DND-41 (cell line): ENCODE data around the gene USP46.

Source experiments
- ATAC-seq: fragments of 200-7000 bp; cut with Tn5 transposase; 3 replicates; pipeline ENCODE4 v1.9.1; 2021; ENCODE audit warnings: low read depth; ENCODE audit not compliant: insufficient read depth
- DNase-seq: peaks from one replicate; pipeline ENCODE4 v3.0.0-alpha.2; 2020
- H2AFZ ChIP-seq: 2 replicates; pipeline ENCODE4 v1.6.0; 2012; ENCODE audit warnings: low read depth, low read length
- H3K27ac ChIP-seq: 2 replicates; pipeline ENCODE4 v1.5.1; 2012; ENCODE audit warnings: low read length, inconsistent platforms
- H3K27me3 ChIP-seq: fragments of 200-600 bp; sonication (generic); 2 replicates; pipeline ENCODE4 v1.6.0; 2012; ENCODE audit warnings: low read length, mild to moderate bottlenecking, inconsistent platforms; ENCODE audit not compliant: insufficient read depth, poor library complexity
- H3K36me3 ChIP-seq: 2 replicates; pipeline ENCODE4 v1.5.1; 2012; ENCODE audit warnings: low read length, inconsistent platforms; ENCODE audit not compliant: insufficient read depth
- H3K4me1 ChIP-seq: 2 replicates; pipeline ENCODE4 v1.5.1; 2012; ENCODE audit warnings: mild to moderate bottlenecking, low read length; ENCODE audit not compliant: insufficient read depth
- H3K4me2 ChIP-seq: 2 replicates; pipeline ENCODE4 v1.6.0; 2012; ENCODE audit warnings: mild to moderate bottlenecking, moderate library complexity, low read length, inconsistent platforms; ENCODE audit not compliant: insufficient read depth
- H3K4me3 ChIP-seq, 2 experiments: fragments of 200-600 bp in 1 of 2; shearing (Covaris generic) in 1 of 2; 2 replicates each; pipeline ENCODE4 v1.5.1; 2012 to 2016; ENCODE audit warnings: inconsistent platforms in 2 of 2, low read length in 2 of 2, mild to moderate bottlenecking in 2 of 2, low read depth in 1 of 2, moderate library complexity in 1 of 2
- H3K79me2 ChIP-seq: 2 replicates; pipeline ENCODE4 v1.6.0; 2012; ENCODE audit warnings: low read length, inconsistent platforms; ENCODE audit not compliant: insufficient read depth
- H3K9ac ChIP-seq: 2 replicates; pipeline ENCODE4 v1.6.0; 2012; ENCODE audit warnings: low read depth, mild to moderate bottlenecking, inconsistent platforms, low read length, moderate library complexity
- H3K9me3 ChIP-seq: 2 replicates; pipeline ENCODE4 v1.5.1; 2012; ENCODE audit warnings: low read length, moderate library complexity, mild to moderate bottlenecking, inconsistent platforms; ENCODE audit not compliant: insufficient read depth, severe bottlenecking
- H4K20me1 ChIP-seq: 2 replicates; pipeline ENCODE4 v1.6.0; 2012; ENCODE audit warnings: low read length; ENCODE audit not compliant: insufficient read depth
- EZH2 ChIP-seq: IDR thresholded peaks from 3 replicates; pipeline ENCODE4 v1.6.1; 2012; ENCODE audit warnings: borderline replicate concordance, low read depth, mild to moderate bottlenecking, moderate library complexity, low read length, inconsistent platforms; ENCODE audit not compliant: severe bottlenecking
- TF ChIP-seq, protein P1 (sequence below): IDR thresholded peaks from 2 replicates; pipeline ENCODE4 v1.5.1; 2012; ENCODE audit warnings: borderline replicate concordance, low read length, moderate library complexity, mild to moderate bottlenecking; ENCODE audit not compliant: poor library complexity, severe bottlenecking; ENCODE audit errors: extremely low read depth

Gene USP46

DNA sequence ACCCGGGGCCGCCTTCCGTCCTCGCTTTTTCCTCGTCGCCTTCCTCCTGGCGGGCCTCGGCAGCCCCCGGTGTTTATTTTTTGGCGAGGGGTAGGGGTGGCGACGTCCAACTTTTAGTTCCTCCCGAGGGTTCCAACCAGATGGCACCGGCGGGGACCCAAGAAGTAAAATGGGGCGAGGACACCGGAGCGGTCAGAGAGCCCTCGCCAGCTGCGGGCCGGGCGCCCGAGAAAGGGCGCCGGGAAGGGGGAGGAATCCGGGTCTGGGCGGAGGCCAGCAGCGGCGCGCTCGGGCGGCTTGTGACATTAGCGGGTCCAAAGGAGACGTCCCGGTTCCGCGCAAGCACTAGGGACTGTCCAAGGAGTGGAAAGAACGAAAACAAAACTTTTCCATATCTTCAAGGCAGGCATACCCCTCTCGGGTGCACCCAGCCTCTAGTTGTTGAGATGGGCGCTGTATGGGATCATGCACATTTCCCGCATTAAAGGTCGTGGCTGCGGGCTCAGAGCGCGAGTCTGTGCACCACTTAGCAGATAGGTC, 691 bp upstream of the USP46 start:
- H3K4me1 ChIP-seq = peaks cover 19% of the 10 kb centered on the region
- peak overlapping the region; percentile 65 for H2AFZ ChIP-seq
- no peak for TF ChIP-seq EZH2
- TF ChIP-seq, protein P1, sequence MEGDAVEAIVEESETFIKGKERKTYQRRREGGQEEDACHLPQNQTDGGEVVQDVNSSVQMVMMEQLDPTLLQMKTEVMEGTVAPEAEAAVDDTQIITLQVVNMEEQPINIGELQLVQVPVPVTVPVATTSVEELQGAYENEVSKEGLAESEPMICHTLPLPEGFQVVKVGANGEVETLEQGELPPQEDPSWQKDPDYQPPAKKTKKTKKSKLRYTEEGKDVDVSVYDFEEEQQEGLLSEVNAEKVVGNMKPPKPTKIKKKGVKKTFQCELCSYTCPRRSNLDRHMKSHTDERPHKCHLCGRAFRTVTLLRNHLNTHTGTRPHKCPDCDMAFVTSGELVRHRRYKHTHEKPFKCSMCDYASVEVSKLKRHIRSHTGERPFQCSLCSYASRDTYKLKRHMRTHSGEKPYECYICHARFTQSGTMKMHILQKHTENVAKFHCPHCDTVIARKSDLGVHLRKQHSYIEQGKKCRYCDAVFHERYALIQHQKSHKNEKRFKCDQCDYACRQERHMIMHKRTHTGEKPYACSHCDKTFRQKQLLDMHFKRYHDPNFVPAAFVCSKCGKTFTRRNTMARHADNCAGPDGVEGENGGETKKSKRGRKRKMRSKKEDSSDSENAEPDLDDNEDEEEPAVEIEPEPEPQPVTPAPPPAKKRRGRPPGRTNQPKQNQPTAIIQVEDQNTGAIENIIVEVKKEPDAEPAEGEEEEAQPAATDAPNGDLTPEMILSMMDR = no peak
- H3K9me3 ChIP-seq = peaks cover 5% of the 10 kb centered on the region
- DNase-seq = peak; percentile 11
- no peak for ATAC-seq
- H3K79me2 ChIP-seq = 0 out of 2 replicates have a peak, but pooled peaks cover 2% of the 10 kb centered on the region
- peak overlapping the region; percentile 67 for H3K4me2 ChIP-seq
- no peaks in the 10 kb centered on the region for H3K27me3 ChIP-seq
- H3K4me3 ChIP-seq = peak overlapping the region; percentile 26 to 71; a peak in 3 of 4 replicates
- H4K20me1 ChIP-seq = no peaks in the 10 kb centered on the region
- H3K27ac ChIP-seq = no peak overlapping the region; the same call in 1 of the 2 replicates
- peak overlapping the region; percentile 76 for H3K9ac ChIP-seq
- H3K36me3 ChIP-seq = no peaks in the 10 kb centered on the region

DNA sequence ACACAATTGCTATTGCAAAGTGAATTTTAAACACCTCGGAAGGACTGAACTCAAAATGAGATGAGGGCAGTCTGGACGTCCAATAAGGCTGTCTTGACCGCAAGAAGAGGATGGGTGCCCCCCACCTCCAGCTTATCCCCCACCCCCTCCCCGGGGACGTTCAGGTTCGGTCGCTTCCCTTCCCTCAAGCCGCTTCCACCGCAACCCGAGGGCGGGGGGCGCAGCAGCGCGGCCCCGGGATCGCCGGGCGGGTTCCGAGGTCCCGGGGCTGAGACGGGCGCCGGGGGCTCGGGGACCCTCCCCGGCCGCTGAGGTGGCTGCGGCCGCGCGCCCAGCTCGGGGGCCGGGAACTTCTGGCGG, 480 bp downstream of the USP46 start:
- DNase-seq (peak; percentile 15), ATAC-seq (peak; percentile 41)
- peak overlapping the region; percentile 63; the same call in 1 of the 2 replicates for H3K27ac ChIP-seq

DNA sequence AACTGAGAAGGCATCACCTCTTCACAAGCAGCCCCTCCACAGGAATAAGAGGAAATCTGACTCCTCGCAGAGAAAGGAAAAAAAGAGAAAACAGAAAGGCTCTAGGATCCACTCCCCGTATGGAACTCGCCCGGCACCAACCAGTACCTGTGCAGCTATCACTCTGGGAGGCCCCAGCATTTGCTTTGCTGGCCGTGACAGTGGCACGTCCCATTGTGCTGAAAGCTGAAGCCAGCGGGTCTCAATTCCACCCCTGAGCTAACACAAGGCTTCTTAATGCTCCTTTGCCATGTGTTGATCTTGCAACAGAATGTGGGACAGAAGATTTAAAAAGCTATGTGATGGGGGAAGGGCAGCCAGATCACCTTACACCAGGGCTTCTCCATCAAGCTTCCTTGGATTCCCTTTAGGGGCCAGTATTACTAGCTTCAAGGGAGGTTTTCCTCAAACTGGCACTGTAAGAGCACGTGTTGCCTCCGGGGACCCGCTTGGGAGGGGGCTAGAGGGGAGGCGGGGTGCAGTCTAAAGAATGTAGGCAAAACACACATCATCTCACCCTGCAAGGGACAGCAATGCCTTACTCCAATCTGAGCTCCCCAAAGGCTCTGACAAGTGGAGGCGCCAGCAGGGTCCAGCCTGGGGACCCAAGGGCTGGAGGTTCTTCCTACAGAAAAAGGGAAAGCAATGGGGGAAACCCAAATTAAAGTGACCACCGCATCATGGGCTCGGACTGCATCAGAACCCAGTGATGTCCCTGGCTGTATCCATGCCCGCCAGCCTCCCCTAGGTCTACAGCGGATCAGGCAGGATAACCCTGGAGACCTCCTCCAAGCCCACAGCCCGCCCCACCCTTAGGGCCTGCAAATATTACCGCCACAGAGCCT, 1.2 kb downstream of the USP46 start:
- H3K27me3 ChIP-seq = no peaks in the 10 kb centered on the region

More for the DNA sequence above, 480 bp downstream of the USP46 start:
- H2AFZ ChIP-seq = peak overlapping the region; percentile 78
- no peaks in the 10 kb centered on the region for H3K27me3 ChIP-seq
- H3K36me3 ChIP-seq = no peaks in the 10 kb centered on the region
- peak overlapping the region; percentile 67 for H3K4me2 ChIP-seq
- peaks cover 19% of the 10 kb centered on the region for H3K4me1 ChIP-seq
- peak overlapping the region; percentile 37 to 71; a peak in 3 of 4 replicates for H3K4me3 ChIP-seq
- H4K20me1 ChIP-seq = no peaks in the 10 kb centered on the region
- peak overlapping the region; percentile 76 for H3K9ac ChIP-seq
- peaks cover 5% of the 10 kb centered on the region for H3K9me3 ChIP-seq
- TF ChIP-seq, protein P1 = no peak
- TF ChIP-seq EZH2 = no peak
- 0 out of 2 replicates have a peak, but pooled peaks cover 4% of the 10 kb centered on the region for H3K79me2 ChIP-seq

More for the DNA sequence above, 1.2 kb downstream of the USP46 start:
- Histone ChIP-seq H2AFZ (peak overlapping the region; percentile 42; the same call in 1 of the 2 replicates), H3K27ac (no peak overlapping the region), H3K9me3 (peaks cover under 1% of the 10 kb centered on the region), H4K20me1 (no peaks in the 10 kb centered on the region), H3K79me2 (0 out of 2 replicates have a peak, but pooled peaks cover 5% of the 10 kb centered on the region), H3K4me3 (peak overlapping the region in 1 of 2 experiments; percentile 71; a peak in 3 of 4 replicates), H3K36me3 (no peaks in the 10 kb centered on the region), H3K4me2 (peak overlapping the region; percentile 67), H3K9ac (peak overlapping the region; percentile 76; the same call in 1 of the 2 replicates), H3K4me1 (peaks cover 19% of the 10 kb centered on the region)
- ATAC-seq (peak; percentile 15; the same call in 1 of the 3 replicates), DNase-seq (no peak)
- no peak for TF ChIP-seq EZH2
- TF ChIP-seq, protein P1 = no peak
